CD4-positive, CD25-positive, alpha-beta regulatory T cell (primary cell): Measurements from ENCODE around the gene VWA5B2. TPM values are rescaled to one million over a fixed set of nuclear protein-coding genes. Genes with fewer than 3 reads are reported as not detected.

Source experiments
- ATAC-seq, 2 donors: fragments of 150-1000 bp; cut with Tn5 transposase; one replicate each; pipeline ENCODE4 v1.10.0; 2021; ENCODE audit warnings: low read depth in 2 of 2, moderate number of reproducible peaks in 2 of 2, moderate library complexity in 1 of 2
- DNase-seq, 3 donors: peaks; one replicate each; pipeline versions ENCODE4 v3.0.0 to v3.0.0-alpha.2; 2012 to 2022; ENCODE audit warnings: mixed read lengths in 1 of 3
- H3K27ac ChIP-seq: one replicate; pipeline ENCODE4 v1.7.0; 2013; ENCODE audit warnings: mild to moderate bottlenecking, low read length; ENCODE audit not compliant: insufficient read depth, poor library complexity, severe bottlenecking
- H3K27me3 ChIP-seq: one replicate; pipeline ENCODE4 v1.7.0; 2013; ENCODE audit warnings: low read length; ENCODE audit not compliant: control insufficient read depth, insufficient read depth
- H3K36me3 ChIP-seq: one replicate; pipeline ENCODE4 v1.7.0; 2013; ENCODE audit warnings: mild to moderate bottlenecking, low read length, moderate library complexity; ENCODE audit not compliant: control insufficient read depth, insufficient read depth
- H3K4me1 ChIP-seq: 2 replicates; pipeline ENCODE4 v1.7.0; 2013; ENCODE audit warnings: mild to moderate bottlenecking, low read length; ENCODE audit not compliant: insufficient read depth, control insufficient read depth, poor library complexity, severe bottlenecking
- H3K4me3 ChIP-seq: one replicate; pipeline ENCODE4 v1.7.0; 2013; ENCODE audit warnings: low read depth, mild to moderate bottlenecking, low read length, moderate library complexity
- H3K9me3 ChIP-seq, 2 experiments: 1 replicate in 1 of 2; 2 replicates in 1 of 2; pipeline ENCODE4 v1.7.0; 2013; ENCODE audit warnings: low read length in 2 of 2, mild to moderate bottlenecking in 1 of 2, moderate library complexity in 1 of 2; ENCODE audit not compliant: control insufficient read depth in 2 of 2
- H3K27ac Mint-ChIP-seq, 3 donors: one replicate each; pipeline ENCODE4 v1.8.0; 2020 to 2022; ENCODE audit warnings: mild to moderate bottlenecking in 3 of 3, mixed read lengths in 3 of 3, moderate library complexity in 2 of 3
- H3K27me3 Mint-ChIP-seq: one replicate; pipeline ENCODE4 v1.8.0; 2022; ENCODE audit warnings: mild to moderate bottlenecking, mixed read lengths
- H3K36me3 Mint-ChIP-seq: one replicate; pipeline ENCODE4 v1.8.0; 2020; ENCODE audit warnings: mixed read lengths
- H3K4me1 Mint-ChIP-seq, 4 donors: one replicate each; pipeline ENCODE4 v1.8.0; 2020 to 2022; ENCODE audit warnings: mixed read lengths in 4 of 4, mild to moderate bottlenecking in 1 of 4
- H3K4me3 Mint-ChIP-seq, 4 donors: one replicate each; pipeline ENCODE4 v1.8.0; 2020 to 2022; ENCODE audit warnings: mild to moderate bottlenecking in 4 of 4, mixed read lengths in 4 of 4, moderate library complexity in 3 of 4
- H3K9me3 Mint-ChIP-seq, 7 donors: one replicate each; pipeline ENCODE4 v1.8.0; 2020 to 2022; ENCODE audit warnings: mixed read lengths in 7 of 7, mild to moderate bottlenecking in 3 of 7, moderate library complexity in 2 of 7
- polyA plus RNA-seq, 4 donors: library from polyadenylated mRNA; unstranded; fragments of 300-500 nt; fragmentation: Illumina TruSeq; gene quantifications; one replicate each; pipeline ENCODE4 v1.2.3, GENCODE V29; 2021
- total RNA-seq: library from RNA; stranded (reverse); gene quantifications from one replicate; pipeline ENCODE4 v1.2.3, GENCODE V29; 2022

VWA5B2 gene
- not detected for total RNA-seq
- under 1 TPM in 1 of 4 donors, not detected in 3; 0.74 TPM for polyA plus RNA-seq

DNA sequence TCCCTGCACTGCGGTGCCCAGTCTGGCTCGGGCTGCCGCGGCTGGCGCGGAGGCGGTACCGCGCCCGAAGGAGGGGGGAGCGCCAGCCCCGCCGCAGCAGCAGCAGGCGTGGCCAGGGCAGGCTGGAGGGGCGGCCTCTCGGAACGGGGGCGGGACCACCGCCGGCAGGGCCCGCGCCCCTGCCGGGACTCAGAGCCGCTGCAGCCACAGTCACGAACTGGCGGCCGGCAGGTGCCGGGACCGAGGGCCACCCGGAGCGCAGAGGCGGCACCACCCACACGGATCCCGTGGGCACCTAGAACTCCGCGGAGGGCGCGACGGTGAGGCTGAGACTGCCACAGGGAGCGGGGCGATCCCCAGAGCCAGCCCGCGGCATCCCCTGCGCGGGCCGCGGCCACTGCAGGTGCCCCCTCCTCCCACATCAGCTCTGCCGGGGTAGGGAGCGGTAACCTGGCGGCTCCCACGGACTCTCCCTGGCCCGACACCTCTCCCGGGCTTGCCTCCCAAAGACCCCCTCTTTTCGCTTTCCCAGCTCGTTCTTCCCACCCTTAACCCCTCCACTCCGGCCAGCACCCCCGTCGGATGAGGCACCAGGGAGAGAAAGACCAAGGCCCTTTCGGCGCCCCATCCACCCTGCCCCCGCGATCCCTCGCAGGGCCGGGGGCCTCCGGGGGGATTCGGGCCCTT, at the start of gene VWA5B2:
Gene VWA5B2 (plus strand): TSS at position 192 of the 687 bp plus-strand sequence. CDS start 944 bp downstream, outside the sequence.
- Mint-ChIP-seq H3K27ac (peak within 1 kb of the TSS in 1 of 3 donors; percentile 20), H3K27me3 (peaks cover 73% of the 10 kb centered on the region), H3K4me1 (peaks cover 0 to 24% (median 10%) of the 10 kb centered on the region in 4 donors), H3K9me3 (no peaks in the 10 kb centered on the region), H3K36me3 (no peaks in the 10 kb centered on the region), H3K4me3 (peak within 1 kb of the TSS; percentile 20 to 85 (median 70))
- Histone ChIP-seq H3K27ac (no peak within 1 kb of the TSS), H3K27me3 (peaks cover 22% of the 10 kb centered on the region), H3K4me3 (no peak within 1 kb of the TSS), H3K4me1 (peaks cover 22% of the 10 kb centered on the region), H3K9me3 (no peaks in the 10 kb centered on the region), H3K36me3 (no peaks in the 10 kb centered on the region)
- DNase-seq = peak; percentile 64 to 68 (median 68)
- peak; percentile 86 to 92 for ATAC-seq

DNA sequence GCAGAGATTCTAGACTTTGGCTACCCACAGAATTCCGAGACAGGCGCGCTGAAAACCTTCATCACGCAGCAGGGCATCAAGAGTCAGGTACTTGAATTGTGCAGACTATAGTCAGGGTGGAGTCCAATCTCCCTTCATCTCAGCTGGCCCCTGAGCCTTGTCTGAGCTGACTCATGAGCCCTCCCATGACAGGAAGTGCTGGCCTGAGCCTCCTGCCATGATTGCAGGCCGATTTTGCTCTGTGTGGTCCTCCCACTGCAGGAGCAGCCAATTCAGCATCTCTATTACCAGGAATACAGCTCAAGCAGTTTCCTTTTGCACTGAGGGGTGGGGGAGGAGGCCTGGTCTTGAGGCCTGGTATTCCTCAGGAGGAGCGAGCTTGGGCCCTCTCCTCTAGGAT, 49.2 kb upstream of the VWA5B2 start:
- no peaks in the 10 kb centered on the region for H3K27me3 Mint-ChIP-seq
- H3K36me3 Mint-ChIP-seq = peaks cover 47% of the 10 kb centered on the region
- peak overlapping the region in 1 of 4 donors; percentile 61 for H3K4me3 Mint-ChIP-seq

GRCh38 chr3:184181596-184181995, 47.8 kb upstream of the VWA5B2 start:
- Mint-ChIP-seq H3K27me3 (no peaks in the 10 kb centered on the region), H3K36me3 (peaks cover 47% of the 10 kb centered on the region), H3K9me3 (no peaks in the 10 kb centered on the region), H3K4me1 (peaks cover 0 to 45% (median 26%) of the 10 kb centered on the region in 4 donors), H3K27ac (no peak overlapping the region), H3K4me3 (peak overlapping the region in 1 of 4 donors; percentile 60)
- H3K4me3 ChIP-seq = no peak overlapping the region
- H3K36me3 ChIP-seq = peaks cover 64% of the 10 kb centered on the region
- no peak for ATAC-seq
- no peaks in the 10 kb centered on the region for H3K27me3 ChIP-seq
- no peaks in the 10 kb centered on the region for H3K9me3 ChIP-seq
- DNase-seq = no peak
- H3K27ac ChIP-seq = no peak overlapping the region
- H3K4me1 ChIP-seq = peaks cover 22% of the 10 kb centered on the region

More for the DNA sequence above, 49.2 kb upstream of the VWA5B2 start:
- H3K9me3 Mint-ChIP-seq = no peaks in the 10 kb centered on the region
- ATAC-seq = no peak
- H3K4me1 Mint-ChIP-seq = peaks cover 0 to 43% (median 28%) of the 10 kb centered on the region in 4 donors
- Histone ChIP-seq H3K36me3 (peaks cover 64% of the 10 kb centered on the region), H3K9me3 (no peaks in the 10 kb centered on the region), H3K27ac (no peak overlapping the region), H3K4me1 (peaks cover 28% of the 10 kb centered on the region), H3K27me3 (no peaks in the 10 kb centered on the region), H3K4me3 (no peak overlapping the region)
- no peak for DNase-seq
- peak overlapping the region in 1 of 3 donors; percentile 76 for H3K27ac Mint-ChIP-seq

- peaks cover 0 to 48% (median 31%) of the 10 kb centered on the region in 4 donors for H3K4me1 Mint-ChIP-seq
- peaks cover 27% of the 10 kb centered on the region for H3K4me1 ChIP-seq
- no peaks in the 10 kb centered on the region for H3K27me3 Mint-ChIP-seq
- H3K36me3 Mint-ChIP-seq = peaks cover 53% of the 10 kb centered on the region
- no peaks in the 10 kb centered on the region for H3K9me3 Mint-ChIP-seq
- no peak overlapping the region for H3K27ac ChIP-seq
- H3K27ac Mint-ChIP-seq = no peak overlapping the region
- no peak overlapping the region for H3K4me3 Mint-ChIP-seq
- DNase-seq (no peak), ATAC-seq (no peak)
- no peaks in the 10 kb centered on the region for H3K9me3 ChIP-seq
- H3K27me3 ChIP-seq = no peaks in the 10 kb centered on the region
- H3K36me3 ChIP-seq = peaks cover 60% of the 10 kb centered on the region
- no peak overlapping the region for H3K4me3 ChIP-seq
Observed at GRCh38 chr3:184183679-184184078, 45.7 kb upstream of the VWA5B2 start.

DNA sequence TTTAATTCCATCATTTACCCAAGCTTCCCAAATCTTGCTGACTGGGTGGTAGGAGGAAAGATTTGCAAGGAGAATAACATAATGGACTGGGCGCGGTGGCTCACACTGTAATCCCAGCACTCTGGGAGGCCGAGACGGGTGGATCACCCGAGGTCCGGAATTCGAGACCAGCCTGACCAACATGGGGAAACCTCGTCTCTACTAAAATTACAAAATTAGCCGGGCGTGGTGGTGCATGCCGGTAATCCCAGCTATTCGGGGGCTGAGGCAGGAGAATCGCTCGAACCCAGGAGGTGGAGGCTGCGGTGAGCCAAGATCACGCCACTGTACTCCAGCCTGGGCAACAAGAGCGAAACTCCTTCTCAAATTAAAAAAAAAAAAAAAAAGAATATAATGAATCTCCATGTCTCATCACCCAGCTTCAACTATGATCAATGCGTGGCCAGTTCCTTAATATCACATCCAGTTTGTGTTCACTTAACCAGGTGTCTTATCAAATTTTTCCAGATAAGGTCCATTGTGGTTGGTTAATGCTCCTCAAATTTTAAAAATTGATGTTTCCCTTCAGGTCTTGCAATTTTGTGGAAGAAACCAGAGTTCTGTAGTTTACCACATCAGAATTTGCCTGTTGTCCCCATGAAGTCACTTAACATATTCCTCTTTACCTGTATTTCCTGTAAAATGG, 44.7 kb upstream of the VWA5B2 start:
- Histone ChIP-seq H3K4me1 (peaks cover 29% of the 10 kb centered on the region), H3K36me3 (peaks cover 60% of the 10 kb centered on the region), H3K4me3 (no peak overlapping the region), H3K9me3 (no peaks in the 10 kb centered on the region), H3K27me3 (no peaks in the 10 kb centered on the region), H3K27ac (no peak overlapping the region)
- peak overlapping the region; percentile 96 to 98 (median 98) for H3K27ac Mint-ChIP-seq
- H3K27me3 Mint-ChIP-seq = no peaks in the 10 kb centered on the region
- peak overlapping the region; percentile 98 to 100 (median 100) for H3K4me3 Mint-ChIP-seq
- H3K4me1 Mint-ChIP-seq = peaks cover 0 to 47% (median 32%) of the 10 kb centered on the region in 4 donors
- peaks cover 50% of the 10 kb centered on the region for H3K36me3 Mint-ChIP-seq
- no peak for DNase-seq
- no peak for ATAC-seq
- no peaks in the 10 kb centered on the region for H3K9me3 Mint-ChIP-seq

DNA sequence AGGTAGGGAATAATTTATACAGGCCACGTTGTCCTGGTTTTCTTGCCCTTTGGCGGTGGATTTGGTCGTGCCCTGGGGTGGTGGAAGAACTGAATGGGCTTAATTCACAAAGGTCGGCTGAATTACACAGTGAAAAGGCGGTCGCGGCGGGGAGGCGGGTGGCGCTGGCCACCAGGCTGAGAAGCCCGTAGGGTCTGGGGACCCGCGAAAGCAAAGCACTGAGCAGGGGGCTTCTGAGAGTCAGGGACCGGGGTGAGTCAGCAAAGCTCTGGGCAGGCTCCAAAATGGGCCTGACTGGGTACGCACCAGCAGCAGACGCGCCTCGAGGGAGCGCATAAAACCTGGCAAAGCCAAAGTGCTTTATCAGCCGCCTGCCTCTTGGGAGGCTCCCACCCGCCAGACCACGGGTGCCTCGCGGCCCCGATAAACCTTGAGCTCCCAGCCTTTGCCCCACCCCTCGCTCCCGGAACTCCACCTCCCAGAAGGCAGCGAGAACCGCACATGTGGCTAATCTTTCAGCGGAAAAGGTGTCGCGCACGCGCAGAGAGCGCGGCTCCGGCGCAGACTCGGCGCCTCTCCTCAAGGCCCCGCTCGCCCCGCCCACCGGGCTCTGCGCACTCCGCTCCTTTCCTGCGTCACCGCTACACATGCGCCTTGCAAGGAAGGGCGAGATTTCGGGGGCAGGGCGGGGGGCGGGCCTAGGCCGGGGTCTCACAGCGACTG, 43.8 kb upstream of the VWA5B2 start:
- H3K36me3 ChIP-seq = peaks cover 60% of the 10 kb centered on the region

GRCh38 chr3:184186184-184186901, 43.0 kb upstream of the VWA5B2 start, which contains the start of gene ABCF3:
TSS of gene ABCF3 (plus strand) at chr3:184186199. CDS start at chr3:184186208, 9 bp downstream.
- H3K27me3 Mint-ChIP-seq = no peaks in the 10 kb centered on the region
- no peaks in the 10 kb centered on the region for H3K9me3 ChIP-seq
- H3K27ac ChIP-seq = peak within 1 kb of the TSS; percentile 74
- peaks cover 39% of the 10 kb centered on the region for H3K36me3 Mint-ChIP-seq
- no peaks in the 10 kb centered on the region for H3K27me3 ChIP-seq
- H3K4me1 ChIP-seq = peaks cover 29% of the 10 kb centered on the region
- H3K4me3 ChIP-seq = peak within 1 kb of the TSS; percentile 88
- no peaks in the 10 kb centered on the region for H3K9me3 Mint-ChIP-seq
- H3K4me1 Mint-ChIP-seq = peaks cover 4 to 51% (median 38%) of the 10 kb centered on the region in 4 donors
- peak within 1 kb of the TSS; percentile 96 to 98 (median 98) for H3K27ac Mint-ChIP-seq
- H3K36me3 ChIP-seq = peaks cover 60% of the 10 kb centered on the region
- DNase-seq = no peak
- ATAC-seq = peak; percentile 2 to 16
- H3K4me3 Mint-ChIP-seq = peak within 1 kb of the TSS; percentile 98 to 100 (median 100)

More for the DNA sequence above, 43.8 kb upstream of the VWA5B2 start:
- ATAC-seq = peak; percentile 93 to 94
- Mint-ChIP-seq H3K4me3 (peak overlapping the region; percentile 98 to 100 (median 100)), H3K27ac (peak overlapping the region; percentile 96 to 98 (median 98)), H3K9me3 (no peaks in the 10 kb centered on the region), H3K27me3 (no peaks in the 10 kb centered on the region), H3K36me3 (peaks cover 45% of the 10 kb centered on the region), H3K4me1 (peaks cover 4 to 51% (median 38%) of the 10 kb centered on the region in 4 donors)
- Histone ChIP-seq H3K27ac (peak overlapping the region; percentile 74), H3K9me3 (no peaks in the 10 kb centered on the region), H3K4me1 (peaks cover 29% of the 10 kb centered on the region), H3K27me3 (no peaks in the 10 kb centered on the region), H3K4me3 (peak overlapping the region; percentile 88)
- DNase-seq = peak; percentile 99 to 100 (median 100)
